Sciatic nerve (tissue), 2 donors: Measurements from ENCODE around the gene WDR59. TPM values are rescaled to one million over a fixed set of nuclear protein-coding genes. Genes with fewer than 3 reads are reported as not detected.
"Not testable (repeated sequence)": the region's sequence is repeated elsewhere in the genome, so short reads cannot be mapped to it uniquely, and the experiment has no call there.

Experiments
- ATAC-seq: fragments of 200-7000 bp; cut with Tn5 transposase; one replicate; pipeline ENCODE4 v1.9.1; 2020; ENCODE audit warnings: mild to moderate bottlenecking, moderate library complexity
- DNase-seq: peaks from one replicate; pipeline ENCODE4 v3.0.0-alpha.2; 2020; ENCODE audit warnings: low spot score
- intact Hi-C: fragments of 100-400 bp; cut with DNase I; formaldehyde crosslinking; loops from one replicate; pipeline ENCODE4 v1.14.2; 2022
- total RNA-seq: library from RNA; stranded (reverse); fragmentation: NEBNext Ultra II Directional; extraction: Animal tissue kit (Norgen Biotek cat#: 25700); gene quantifications from one replicate; pipeline ENCODE4 v1.2.1, GENCODE V29; 2021
- donor health status: DM: no; HTN: no; CAD: no.
- donor health status: DM: no; HTN: no; CAD: no.

Gene WDR59
- total RNA-seq, 1 donor from 2014 or later: 95.4 TPM

GRCh38 chr16:74874912-74875546 lies 109.9 kb downstream of the WDR59 start:
- no peak for ATAC-seq
- intact Hi-C loops: no loop called here
- no peak for DNase-seq

DNA sequence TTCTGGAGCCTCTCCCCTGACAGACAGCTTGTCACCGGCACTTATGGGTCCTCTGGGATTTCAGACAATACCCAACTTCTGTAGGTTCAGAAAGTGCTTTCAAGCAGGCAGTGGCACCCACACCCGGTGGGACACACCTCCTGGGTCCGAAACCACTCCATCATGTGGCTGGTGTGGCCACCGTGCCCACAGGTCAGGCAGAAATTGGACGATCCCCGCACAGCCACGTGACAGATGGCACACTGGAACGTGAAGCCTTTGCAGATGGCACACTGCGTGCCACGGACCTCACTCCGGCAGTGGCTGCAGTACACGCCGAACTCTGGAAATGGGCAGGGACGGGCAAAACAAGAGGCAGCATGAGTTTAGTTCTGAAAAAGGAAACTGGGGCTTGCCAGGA lies 110.8 kb downstream of the WDR59 start:
- no peak for ATAC-seq

GRCh38 chr16:74872302-74872701 lies 112.6 kb downstream of the WDR59 start:
- intact Hi-C loops: no loop called here
- DNase-seq (no peak), ATAC-seq (no peak)

More for the DNA sequence above, 110.8 kb downstream of the WDR59 start:
- DNase-seq: no peak
- intact Hi-C loops: no loop called here

DNA sequence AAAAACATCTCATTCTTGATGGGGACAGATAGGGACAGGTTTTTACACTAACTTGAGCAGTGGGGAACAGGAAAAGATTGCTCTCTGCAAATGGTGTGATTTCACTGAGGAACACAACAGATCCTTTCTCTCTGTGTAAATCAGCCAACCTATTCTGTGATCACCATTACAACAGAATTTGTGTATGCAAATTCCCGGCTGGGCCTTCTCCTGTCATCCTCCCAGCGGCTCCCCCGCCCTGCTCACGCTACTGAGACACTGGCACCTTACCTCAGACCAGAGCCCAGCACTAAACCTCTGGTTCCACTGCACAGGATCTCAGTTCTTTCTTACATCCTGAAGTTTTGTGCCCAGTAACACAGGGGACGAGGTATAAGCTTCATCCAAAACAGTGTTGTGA lies 113.3 kb downstream of the WDR59 start:
- no peak for ATAC-seq
- no peak for DNase-seq
- intact Hi-C loops: no loop called here

GRCh38 chr16:74868501-74868900 lies 116.4 kb downstream of the WDR59 start:
- no peak for ATAC-seq
- intact Hi-C loops: no loop called here

DNA sequence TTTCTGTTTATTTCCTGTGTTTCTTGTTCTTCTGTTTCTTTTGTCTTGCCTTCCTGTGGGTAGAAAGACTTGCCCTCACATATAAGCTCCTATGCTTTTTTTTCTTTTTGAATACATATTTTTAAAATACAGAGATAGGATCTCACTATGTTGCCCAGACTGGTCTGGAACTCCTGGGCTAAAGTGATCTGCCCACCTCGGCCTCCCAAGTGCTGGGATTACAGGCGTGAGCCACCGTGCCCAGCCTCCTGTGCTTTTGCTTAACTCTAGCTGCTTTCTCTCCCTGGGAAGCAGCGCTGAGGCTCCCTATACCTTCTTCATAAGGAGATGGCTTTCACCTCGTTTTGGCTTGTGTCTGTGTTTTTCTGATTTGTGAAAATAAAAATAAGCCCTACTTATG lies 116.9 kb downstream of the WDR59 start:
- DNase-seq: no peak
- intact Hi-C loops: no loop called here

More at GRCh38 chr16:74868501-74868900, 116.4 kb downstream of the WDR59 start:
- no peak for DNase-seq

DNA sequence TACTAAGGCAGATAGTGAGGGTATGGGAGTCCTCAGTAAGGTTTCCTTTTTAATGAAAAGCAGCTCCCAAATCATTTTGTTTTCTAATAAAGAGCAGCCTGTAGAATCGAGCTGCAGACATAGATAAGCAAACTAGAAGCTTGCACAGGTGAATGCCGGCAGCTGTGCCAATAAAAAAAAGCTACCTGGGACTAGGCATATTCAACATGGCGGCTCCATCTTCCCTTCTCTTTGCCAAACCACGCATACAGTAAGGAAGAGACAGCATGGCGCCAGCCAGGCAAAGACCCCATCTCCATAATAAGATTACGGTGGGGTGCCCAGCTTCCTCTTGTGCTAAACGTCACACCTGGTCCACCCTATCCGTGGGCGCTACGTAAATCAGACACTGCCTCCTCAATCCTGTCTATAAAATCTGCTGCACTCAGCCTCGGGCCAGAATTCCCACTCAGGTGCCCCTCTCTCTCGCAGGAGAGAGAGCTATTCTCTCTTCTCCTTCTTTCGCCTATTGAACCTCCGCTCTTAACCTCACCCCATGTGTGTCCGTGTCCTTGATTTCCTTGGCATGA lies 117.6 kb downstream of the WDR59 start:
- intact Hi-C loops: no loop called here
- DNase-seq (no peak), ATAC-seq (no peak)

More for the DNA sequence above, 116.9 kb downstream of the WDR59 start:
- ATAC-seq: no peak

DNA sequence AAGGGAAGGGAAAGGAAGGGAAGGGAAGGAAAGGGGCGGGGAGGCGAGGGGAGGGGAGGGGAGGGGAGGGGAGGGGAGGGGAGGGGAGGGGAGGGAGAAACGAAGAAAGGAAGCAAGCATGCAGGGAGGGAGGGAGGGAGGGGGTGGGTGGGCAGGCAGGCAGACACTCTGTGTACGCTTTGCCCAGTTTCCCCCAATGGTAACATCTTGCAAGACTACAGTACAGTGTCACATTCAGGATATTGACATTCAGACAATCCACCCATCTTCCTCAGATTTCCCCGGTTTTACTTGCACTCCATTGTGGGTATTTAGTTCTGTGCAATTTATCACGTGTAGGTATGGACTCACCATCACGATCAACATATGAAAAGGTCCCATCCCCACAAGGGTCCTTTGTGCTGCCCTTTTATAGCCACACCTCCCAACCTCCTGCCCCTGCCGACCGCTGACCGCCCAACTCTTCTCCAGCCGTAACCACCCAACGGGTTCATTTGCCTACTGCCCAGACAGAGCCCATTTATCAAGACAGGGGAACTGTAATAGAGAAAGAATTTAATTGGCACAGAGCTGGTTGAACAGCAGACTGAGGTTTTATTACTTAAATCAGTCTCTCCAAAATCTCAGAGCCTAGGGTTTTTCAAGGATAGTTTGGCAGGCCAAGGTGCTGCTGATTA lies 118.9 kb downstream of the WDR59 start:
- DNase-seq (no peak), ATAC-seq (peak; percentile 42)
- intact Hi-C loops: no loop called here

DNA sequence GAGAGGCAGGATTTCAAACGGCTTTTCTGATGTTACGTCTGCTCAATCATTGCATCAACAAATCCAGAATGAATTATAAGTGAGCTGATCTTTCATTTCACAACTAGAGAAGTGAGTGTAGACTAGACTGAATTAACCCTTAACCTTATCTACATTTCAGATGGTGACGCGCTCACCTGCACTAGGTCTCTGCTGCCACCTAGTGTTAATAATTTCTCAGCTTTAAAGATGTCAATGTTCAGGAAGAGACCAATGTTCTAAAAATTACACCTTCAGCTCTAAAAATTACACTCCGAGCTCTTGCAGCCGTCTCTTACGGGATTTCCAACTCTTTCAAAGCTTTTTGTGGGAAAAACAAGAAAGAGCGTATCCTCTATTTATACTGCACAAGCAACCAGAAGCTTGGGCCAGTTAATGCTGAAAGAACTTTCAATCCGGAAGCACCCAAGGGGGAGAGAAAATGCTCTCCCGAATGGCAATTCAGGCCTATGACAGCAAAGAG lies 122.1 kb downstream of the WDR59 start:
- DNase-seq (no peak), ATAC-seq (peak; percentile 38)
- intact Hi-C loops: no loop called here

- ATAC-seq (no peak), DNase-seq (no peak)
- intact Hi-C loops: loop anchor here (10.0 kb wide), 1 partner anchor 138 kb away; no protein-coding TSS in a partner anchor
Measured at GRCh38 chr16:74852500-74852875, 132.4 kb downstream of the WDR59 start.

DNA sequence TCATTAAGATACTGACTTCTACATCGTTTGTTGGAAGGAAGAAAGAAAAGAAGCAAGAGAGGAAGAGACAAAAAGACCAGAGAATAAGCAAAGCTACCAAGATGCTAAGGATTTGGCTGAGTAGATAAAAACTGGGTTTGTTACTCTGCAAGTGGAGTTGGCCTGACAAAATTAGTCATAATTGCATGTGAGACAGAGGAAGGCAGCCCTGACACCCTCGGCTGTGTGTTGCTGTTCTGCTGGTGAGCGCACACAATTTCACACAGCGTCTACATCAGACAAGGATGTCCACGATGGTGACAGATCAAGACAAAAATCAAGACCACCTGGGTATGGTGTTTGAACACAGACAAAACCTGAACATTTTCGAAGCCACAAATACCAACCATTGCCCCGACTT lies 134.9 kb downstream of the WDR59 start:
- ATAC-seq (no peak), DNase-seq (no peak)
- intact Hi-C loops: loop anchor here (10.0 kb wide), 1 partner anchor 135 kb away; no protein-coding TSS in a partner anchor

DNA sequence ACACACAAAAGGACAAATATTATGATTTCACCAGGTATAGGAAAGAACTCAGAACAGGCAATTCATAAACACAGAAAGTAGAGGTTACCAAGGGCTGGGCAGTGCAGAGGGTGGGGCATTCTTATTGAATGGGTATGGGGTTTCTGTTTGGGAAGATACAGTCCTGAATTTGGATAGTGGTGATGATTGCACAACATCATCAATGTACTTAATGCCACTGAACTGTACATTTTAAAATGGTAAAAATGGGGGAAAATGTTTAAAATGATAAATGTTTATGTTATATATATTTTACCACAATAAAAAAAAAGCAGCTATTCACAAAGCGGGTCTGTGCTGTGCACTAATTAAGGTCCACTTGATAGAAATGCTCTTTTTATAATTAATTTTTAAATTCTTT lies 137.7 kb downstream of the WDR59 start:
- DNase-seq (no peak), ATAC-seq (no peak)
- intact Hi-C loops: no loop called here

GRCh38 chr16:74846714-74847113 lies 138.2 kb downstream of the WDR59 start:
- ATAC-seq: no peak

GRCh38 chr16:74844041-74844980 lies 140.6 kb downstream of the WDR59 start:
- intact Hi-C loops: no loop called here
- no peak for DNase-seq
- ATAC-seq: no peak

More at GRCh38 chr16:74846714-74847113, 138.2 kb downstream of the WDR59 start:
- intact Hi-C loops: no loop called here
- DNase-seq: no peak

GRCh38 chr16:74843381-74844035 lies 141.4 kb downstream of the WDR59 start:
- intact Hi-C loops, DNase-seq, ATAC-seq: not testable (repeated sequence)

- ATAC-seq: no peak
- intact Hi-C loops: no loop called here
- no peak for DNase-seq
Measured at GRCh38 chr16:74842413-74842812, 142.5 kb downstream of the WDR59 start.

GRCh38 chr16:74841904-74842303 lies 143.0 kb downstream of the WDR59 start:
- no peak for DNase-seq
- intact Hi-C loops: no loop called here
- no peak for ATAC-seq

GRCh38 chr16:74841469-74841868 lies 143.5 kb downstream of the WDR59 start:
- ATAC-seq: no peak
- DNase-seq: no peak
- intact Hi-C loops: no loop called here

DNA sequence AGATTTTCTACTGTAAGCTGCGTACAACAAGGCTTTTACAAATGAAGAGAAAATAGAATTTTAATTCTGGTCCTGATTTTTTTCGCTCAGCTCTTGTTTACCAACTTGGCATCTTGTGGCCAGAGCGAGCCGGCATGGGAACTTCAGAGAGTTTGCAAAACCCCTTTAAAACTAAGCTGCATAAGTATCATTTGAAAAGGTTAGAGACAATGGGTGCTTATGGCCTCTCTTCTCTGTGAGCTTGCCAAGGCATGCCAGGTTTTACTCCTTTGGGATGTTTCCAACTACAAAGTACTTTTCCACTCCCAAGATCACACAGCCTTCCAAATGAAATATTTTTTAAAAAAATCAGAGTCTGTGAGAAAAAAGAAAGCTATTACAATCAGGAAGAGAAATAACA lies 147.9 kb downstream of the WDR59 start:
- DNase-seq: no peak
- intact Hi-C loops: no loop called here
- no peak for ATAC-seq
